ENCODE data around the gene UNCX. TPM values are rescaled to one million over a fixed set of nuclear protein-coding genes. Genes with fewer than 3 reads are reported as not detected.
A peak's percentile ranks its signal among the peaks of the same experiment; 100 is the strongest.

Gene UNCX
- total and polyA plus RNA-seq, 2 experiments from 2014 or later, result not detected

DNA sequence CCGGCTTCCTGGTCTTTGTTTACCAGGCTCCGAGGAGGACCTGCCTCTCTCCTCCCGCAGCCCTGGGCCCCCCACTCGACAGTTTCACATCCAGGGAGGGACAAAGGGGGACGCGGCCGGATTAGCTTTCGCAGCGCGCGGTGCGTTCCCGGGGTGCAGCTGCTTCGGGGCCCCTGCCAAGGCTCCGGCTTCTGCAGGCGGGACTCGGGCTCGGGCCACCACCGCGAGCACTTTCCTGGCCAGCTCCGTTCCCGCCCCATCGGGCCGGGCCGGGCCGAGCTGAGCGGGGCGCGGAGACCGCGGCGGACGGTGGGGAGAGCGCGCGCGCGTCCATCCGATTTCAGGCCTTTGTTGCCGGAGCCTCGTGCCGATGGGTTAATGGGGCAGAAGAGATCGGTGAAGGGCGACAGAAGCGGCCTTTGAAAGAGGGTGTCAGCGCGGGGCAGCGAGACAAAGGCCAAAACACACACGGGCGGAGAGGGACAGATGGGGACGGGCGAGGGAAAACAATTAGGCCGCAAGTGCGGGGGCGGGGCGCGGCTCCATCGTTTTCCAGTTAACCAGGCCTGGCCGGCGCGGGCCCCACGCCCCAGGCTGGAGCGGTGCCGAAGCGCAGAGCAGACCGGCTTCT, 8.5 kb upstream of the UNCX start (continued):
- no peak for TF ChIP-seq ZNF462 (CRISPR knock-in tag; IDR thresholded peaks at IDR 0.05)

- no peak for TF ChIP-seq ZNF114 (CRISPR knock-in tag; IDR thresholded peaks at IDR 0.05)
- TF ChIP-seq EZH2 (IDR thresholded peaks at IDR 0.05; ENCODE audit: low read depth, unreplicated experiment), result peak; percentile 15
- no peaks in the 10 kb centered on the region for H3K79me2 ChIP-seq (replicated peaks; ENCODE audit: insufficient read depth)
- ATAC-seq (no peak), DNase-seq (ENCODE audit: low spot score) (no peak)
- peaks cover 27% of the 10 kb centered on the region for H3K4me1 Mint-ChIP-seq
- H3K4me3 ChIP-seq, result peak overlapping the region; percentile 67; the same call in 1 of the 2 replicates
- peaks cover 92% of the 10 kb centered on the region for H3K27me3 Mint-ChIP-seq (ENCODE audit: insufficient read depth, low read depth, poor library complexity)
- peak overlapping the region; percentile 87; the same call in 1 of the 2 replicates for H3K4me2 ChIP-seq
- H3K27ac Mint-ChIP-seq, result no peak overlapping the region
- no peaks in the 10 kb centered on the region for H3K36me3 Mint-ChIP-seq (ENCODE audit: low read depth)
- no peaks in the 10 kb centered on the region for H3K9me2 ChIP-seq (ENCODE audit: insufficient read depth)
- 0 out of 2 replicates have a peak, but pooled peaks cover 5% of the 10 kb centered on the region for H3F3A ChIP-seq (replicated peaks; ENCODE audit: low read depth)
- no peaks in the 10 kb centered on the region for H3K36me3 ChIP-seq (ENCODE audit: insufficient read depth)
- no peaks in the 10 kb centered on the region; the same call in 2 of the 3 replicates for H3K9me3 Mint-ChIP-seq
- H3K4me1 ChIP-seq (ENCODE audit: insufficient read depth), result peaks cover 43% of the 10 kb centered on the region
- 0 out of 2 replicates have a peak, but pooled peaks cover 15% of the 10 kb centered on the region for H4K20me1 ChIP-seq (replicated peaks; ENCODE audit: insufficient read depth)
- no peak overlapping the region for H3K27ac ChIP-seq (ENCODE audit: low read depth)
- no peak overlapping the region for H2AFZ ChIP-seq
- peaks cover 94% of the 10 kb centered on the region for H3K27me3 ChIP-seq (ENCODE audit: insufficient read depth)
- no peak overlapping the region for H3K4me3 Mint-ChIP-seq
These were observed 7.6 kb upstream of the UNCX start for GRCh38 chr7:1225030-1225429.
